Measurements from ENCODE around the gene NOX5.

NOX5 gene

DNA sequence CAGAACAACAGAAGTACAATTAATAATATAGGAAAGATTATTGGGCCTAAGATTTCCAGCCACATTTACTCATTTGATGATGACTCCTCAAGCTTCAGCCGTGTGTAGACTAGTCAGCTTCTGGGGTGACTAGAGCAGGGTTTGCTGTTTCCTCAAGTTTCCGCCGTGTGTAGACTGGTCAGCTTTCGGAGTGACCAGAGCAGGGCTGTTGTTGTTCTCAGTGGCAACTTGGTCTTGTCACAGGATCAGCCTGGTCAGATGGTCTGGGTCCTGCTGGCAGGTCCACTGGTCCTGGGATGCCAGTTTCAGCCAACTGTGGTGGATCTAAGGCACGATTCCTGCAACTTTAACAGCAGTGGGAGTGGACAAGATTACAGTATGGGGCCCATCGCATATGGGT lies 21.8 kb upstream of the NOX5 start:
- no peak for DNase-seq

DNA sequence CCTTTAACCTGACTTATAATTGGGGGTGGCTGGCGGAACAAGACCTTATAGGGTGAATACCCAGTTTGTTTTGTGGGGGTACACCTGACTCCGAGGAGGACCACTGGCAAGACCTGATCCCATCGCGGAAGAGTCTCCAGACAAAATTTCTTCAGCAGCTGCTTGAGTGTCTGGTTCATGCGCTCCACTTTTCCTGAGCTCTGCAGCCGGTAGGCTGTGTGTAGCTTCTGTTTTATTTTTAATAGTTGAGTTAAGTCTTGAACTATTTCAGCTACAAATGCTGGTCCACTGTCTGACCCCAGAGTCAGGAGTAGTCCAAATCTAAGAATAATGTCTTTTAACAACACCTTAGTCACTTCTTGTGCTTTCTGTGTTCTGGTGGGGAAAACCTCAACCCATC lies 21.2 kb upstream of the NOX5 start:
- DNase-seq, result no peak

DNA sequence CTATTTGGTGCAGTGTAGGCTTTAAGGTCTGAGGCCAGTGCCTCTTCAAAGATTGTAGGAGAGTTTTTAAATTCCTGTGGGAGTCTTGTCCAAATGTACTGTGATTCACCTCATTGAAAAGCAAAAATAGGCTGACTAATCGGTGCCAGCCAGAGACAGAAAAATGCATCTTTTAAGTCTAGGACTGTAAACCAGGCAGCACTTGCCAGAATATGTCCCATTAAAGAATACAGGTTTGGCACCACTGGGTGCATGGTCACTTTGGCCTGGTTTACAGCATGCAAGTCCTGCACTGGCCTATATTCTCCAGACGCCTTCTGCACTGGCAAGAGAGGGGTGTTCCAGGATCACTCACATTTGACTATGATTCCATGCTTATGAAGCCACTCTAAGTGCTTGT lies 20.3 kb upstream of the NOX5 start:
- no peak for DNase-seq

DNA sequence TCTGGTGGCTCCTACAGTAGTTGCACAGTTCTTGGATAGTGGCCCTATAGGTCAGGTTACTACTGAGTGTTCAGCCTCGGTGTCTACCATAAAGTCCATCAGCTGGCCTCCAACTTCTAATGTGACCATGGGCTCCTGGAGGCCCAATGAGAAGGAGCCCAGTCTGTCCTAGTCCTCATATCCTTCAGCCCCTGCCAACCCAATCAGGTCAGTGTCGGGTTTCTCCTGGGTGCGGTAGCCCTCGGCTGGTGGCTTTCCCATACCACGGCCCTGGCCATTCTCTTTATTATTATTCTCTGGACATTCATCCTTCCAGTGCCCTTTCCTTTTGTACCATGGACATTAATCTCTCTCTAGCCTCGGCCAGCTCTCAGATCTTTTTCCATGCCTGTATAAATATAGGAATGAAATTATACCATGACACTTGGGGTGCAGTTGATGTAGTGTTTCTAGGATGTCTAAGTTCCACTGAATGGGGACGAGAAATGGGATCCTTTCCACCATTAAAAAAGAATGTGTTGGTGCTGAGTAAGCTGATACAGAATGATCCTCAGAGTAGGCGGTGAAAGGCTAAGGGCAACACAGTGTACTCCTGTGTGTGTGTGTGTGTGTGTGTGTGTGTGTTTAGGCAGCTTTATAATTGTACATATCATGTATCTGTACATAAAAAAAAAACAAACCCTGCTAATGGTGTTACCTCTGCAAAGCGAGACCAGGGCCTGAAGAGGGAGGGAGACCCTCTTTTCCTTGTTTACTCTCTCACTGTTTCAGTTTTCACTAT lies 19.3 kb upstream of the NOX5 start:
- DNase-seq, result no peak

- no peak for DNase-seq
Observed at GRCh38 chr15:68997050-68997449, 17.4 kb upstream of the NOX5 start.

DNA sequence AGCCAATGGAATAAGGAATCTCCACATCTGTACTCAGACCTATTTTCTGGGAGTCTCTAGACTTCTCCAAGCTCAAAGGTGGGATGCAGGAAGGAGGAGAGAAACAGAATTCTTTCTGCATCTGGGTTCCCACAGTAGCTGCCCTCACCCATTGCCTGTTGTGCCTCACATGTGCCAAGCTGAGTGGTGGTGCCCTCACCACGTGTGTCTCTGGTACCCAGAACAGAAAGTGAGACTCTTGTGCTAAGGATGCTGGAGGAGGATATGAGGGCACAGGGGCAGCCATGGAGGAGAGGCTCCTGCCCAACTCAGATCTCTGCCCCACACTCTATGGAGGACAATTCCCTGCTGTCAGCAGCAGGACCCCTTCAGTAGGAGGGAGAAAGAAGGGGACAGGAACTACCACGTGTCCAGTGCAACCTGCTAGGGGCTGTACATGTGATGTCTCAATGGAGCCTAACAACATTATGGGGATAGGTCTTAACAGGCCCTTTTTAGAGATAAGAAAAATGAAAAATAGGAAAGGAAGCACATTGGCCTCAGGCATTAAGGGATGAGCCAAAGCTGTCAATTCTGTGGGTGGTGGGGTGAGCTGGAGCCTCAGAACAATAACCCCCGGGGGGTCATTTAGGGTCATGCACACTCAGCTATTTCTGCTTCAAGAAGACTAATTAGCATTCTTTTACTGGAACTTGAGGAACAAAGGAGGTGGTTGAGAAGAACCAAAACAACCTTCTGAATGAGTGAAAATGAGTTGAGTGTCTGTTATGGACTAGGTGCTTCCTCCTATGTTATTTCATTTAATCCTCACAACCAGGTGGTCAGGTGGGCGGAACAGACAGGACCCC lies 16.3 kb upstream of the NOX5 start:
- DNase-seq, result no peak

DNA sequence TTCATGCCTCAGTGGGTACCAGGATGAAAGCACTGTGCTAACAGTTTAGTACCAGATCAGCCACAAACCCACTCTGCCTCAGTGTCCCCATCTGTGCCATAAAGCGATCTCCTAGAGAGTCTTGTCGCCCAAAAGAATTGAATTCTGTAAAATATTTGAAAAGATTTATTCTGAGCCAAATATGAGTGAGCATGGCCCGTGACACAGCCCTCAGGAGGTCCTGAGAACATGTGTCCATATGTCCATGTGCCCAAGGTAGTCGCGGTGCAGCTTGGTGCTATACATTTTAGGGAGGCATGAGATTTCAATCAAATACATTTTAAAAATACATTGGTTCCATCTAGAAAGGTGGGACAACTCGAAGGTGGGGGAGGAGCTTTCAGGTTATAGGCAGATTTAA lies 15.4 kb upstream of the NOX5 start:
- DNase-seq, result no peak

DNA sequence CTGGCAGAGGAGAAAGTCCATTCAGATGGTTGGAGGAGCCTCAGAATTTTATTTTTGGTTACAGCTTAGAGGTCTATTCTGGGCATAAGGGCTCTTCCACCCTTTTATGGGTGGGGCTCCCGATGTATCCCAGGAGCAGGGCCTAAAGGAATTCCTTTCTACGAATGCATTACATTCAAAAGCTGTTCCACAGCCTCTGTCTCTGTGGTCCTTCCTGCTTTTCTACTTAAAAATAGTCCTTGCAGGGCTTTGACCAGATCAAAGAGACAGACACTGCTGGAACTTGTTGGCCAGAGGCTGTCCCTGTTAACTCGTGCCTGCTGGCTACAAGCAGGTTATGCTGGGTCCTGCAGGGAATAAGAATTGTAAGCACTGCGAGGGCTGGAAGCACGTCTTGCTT lies 14.4 kb upstream of the NOX5 start:
- DNase-seq, result no peak

DNA sequence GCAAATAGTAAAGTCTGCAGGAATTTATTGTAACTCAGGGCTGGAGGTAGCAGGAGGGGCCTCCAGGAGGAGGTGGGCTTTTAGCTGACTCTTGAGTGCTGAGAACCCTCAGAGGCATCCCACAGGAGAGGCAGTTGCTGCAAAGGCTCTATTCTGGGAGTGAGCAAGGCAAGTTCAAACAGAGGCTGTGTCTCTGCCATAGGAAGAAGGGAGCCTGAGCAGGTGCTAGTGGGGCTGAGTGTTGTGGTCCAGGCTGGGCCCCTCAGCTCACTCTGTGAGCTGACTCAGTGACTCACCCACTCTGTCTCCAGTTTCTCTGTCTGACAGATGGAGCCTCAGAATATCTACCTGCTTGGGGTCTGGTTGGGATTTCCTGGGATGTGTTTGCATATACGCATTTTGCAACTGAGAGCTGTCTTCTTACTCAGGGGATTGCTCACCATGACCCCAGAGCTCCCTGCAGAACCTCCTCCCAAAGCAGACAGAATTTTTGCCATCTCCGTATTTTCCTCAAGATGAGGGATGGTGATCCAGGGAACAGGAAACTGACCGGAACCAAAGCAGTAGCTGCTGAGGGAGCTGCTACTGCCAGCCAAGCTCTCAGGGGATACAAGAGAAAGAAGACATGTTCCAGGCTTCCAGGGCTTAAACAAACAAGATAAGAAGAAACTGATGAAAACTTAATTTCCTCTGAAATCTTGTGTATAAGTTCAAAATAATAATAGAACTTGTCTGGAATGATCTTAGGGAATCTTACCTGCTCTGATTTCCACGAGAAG lies 13.6 kb upstream of the NOX5 start:
- DNase-seq, result no peak

GRCh38 chr15:69002783-69003182 lies 11.7 kb upstream of the NOX5 start:
- DNase-seq, result no peak

- no peak for DNase-seq
Observed at GRCh38 chr15:69004011-69004410, 10.5 kb upstream of the NOX5 start.

- DNase-seq, result no peak
Observed at GRCh38 chr15:69008056-69008455, 6.4 kb upstream of the NOX5 start.

- no peak for DNase-seq
Observed at GRCh38 chr15:69009341-69009740, 5.2 kb upstream of the NOX5 start.

GRCh38 chr15:69011641-69012040 lies 2.9 kb upstream of the NOX5 start:
- DNase-seq, result no peak

DNA sequence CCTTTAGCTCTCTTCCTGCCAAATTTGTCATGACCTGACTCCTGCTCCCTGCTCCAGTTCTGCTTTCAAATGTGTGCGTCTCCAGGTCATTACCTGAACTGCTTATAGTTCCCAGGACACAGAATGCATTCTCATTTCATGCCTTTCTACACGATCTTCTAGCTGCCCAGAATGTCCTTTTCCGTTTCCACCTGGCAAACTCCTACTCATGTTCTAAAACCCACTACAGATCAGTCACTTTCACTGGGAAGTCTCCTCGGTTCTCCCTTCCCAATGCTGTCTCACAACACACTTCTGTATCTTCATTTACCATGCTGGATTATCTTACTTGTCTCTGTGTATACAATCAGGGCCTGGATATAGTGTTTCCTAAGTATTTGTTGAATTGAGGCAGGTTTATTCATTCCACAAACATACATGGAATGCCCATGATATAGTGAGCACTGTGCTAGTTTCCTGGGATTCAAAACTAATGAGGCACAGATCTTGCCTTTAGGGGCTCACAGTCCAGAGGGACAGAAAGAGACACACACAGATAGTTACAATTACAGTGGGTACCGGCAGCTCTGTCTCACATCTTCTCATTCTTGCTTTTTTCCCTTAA lies 1.6 kb upstream of the NOX5 start:
- DNase-seq, result no peak

GRCh38 chr15:69013726-69014406 lies 629 bp upstream of the NOX5 start:
- no peak for DNase-seq

GRCh38 chr15:69015591-69015990 lies 1.1 kb downstream of the NOX5 start:
- DNase-seq, result no peak

DNA sequence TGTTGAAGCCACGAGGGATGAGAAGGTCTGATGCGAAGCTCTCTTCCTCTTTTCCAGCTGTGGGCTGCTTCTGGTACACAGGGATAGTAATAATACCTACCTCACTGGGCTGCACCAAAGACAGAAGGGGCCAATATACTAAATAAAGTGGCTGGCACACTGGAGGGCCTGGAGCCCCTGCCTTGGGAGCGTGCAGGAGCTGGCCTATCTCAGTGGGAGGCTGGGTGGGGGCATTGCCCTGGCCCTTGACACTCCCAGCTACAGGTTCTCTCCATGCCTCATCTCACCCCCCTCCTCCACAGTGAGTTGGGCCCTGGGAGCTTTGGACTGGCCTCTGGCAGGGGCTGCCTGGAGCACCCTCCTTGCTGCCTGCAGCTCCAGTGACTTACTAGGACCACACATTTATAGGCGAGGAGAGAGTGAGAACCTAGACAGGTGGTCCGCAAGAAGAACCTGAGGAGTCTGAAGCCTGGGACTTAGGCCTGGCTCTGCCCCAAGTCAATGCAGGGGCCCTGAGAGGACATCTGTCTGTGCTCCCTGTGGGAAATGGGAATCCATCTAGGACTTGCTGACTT lies 1.6 kb downstream of the NOX5 start:
- DNase-seq, result no peak

DNA sequence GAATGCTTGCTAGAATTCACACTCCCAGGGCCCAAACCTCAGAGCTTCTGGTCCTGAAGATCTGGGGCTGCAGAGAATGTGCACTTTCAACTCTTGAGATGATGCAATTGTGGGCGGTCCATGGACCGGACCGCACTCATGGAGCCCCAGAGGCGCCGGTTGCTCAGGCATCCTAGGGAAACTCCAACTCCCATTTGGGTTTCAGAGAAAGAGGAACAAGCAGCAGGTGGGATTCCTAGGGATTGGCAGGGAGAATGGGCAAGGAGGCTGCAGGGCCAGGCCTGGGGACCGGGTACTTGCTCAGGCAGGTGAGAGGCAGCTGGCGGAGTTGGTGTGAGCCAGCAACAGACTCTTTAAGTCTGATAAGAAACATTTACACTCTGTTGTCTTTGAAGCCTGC lies 3.5 kb downstream of the NOX5 start:
- no peak for DNase-seq

GRCh38 chr15:69018951-69019350 lies 4.5 kb downstream of the NOX5 start:
- no peak for DNase-seq

DNA sequence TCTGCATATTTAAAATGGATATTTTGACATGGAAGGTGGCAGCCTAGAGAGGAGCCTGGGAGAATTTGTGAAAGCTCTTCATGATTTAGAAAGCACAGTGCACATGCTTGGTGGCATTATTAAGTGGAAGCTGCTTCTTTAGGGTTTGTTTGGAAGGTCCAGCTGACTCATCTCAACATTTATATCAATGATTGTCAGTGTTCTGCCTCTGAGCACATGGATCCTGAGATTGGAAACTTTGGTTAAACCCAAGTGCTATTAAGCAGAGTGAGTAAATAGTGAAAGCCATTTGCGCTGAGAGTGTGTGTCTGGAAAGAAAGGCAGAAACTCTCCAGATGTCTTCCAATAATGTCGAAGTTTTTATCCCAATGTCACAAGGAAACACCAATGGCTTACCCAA lies 7.4 kb downstream of the NOX5 start:
- DNase-seq, result no peak

DNA sequence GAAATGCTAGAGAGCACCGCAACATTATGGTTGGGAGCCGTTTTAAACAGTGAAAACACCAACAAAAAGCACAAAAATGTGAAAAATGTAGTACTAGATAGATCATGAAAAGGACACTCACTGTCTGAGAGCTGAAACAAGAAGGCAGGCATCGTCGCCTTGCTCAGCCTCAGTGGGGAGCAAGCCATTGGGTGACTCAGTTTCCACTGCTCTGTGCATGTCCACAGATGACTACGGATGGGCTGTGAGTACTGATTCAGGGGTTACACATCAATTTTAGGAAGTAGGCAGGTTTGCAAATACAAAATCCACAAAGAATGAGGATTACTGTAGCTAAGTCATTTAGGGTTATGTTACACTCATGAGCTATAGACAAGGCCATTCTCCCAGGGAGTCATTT lies 10.8 kb downstream of the NOX5 start:
- no peak for DNase-seq

Measured in DMS153 (cell line).